SJSA1 (cell line): Measurements from ENCODE around the gene MOB3B. TPM values are rescaled to one million over a fixed set of nuclear protein-coding genes. Genes with fewer than 3 reads are reported as not detected.

Source experiments
- DNase-seq, 2 experiments: peaks; one replicate each; pipeline ENCODE4 v3.0.0-alpha.2; 2015 to 2020; ENCODE audit warnings: low spot score in 2 of 2, low read depth in 1 of 2
- H3K27ac ChIP-seq: fragments of 250-450 bp; sonication (Bioruptor Pico); 2 replicates; pipeline ENCODE4 v1.5.1; 2020; ENCODE audit warnings: mild to moderate bottlenecking, moderate library complexity
- H3K27me3 ChIP-seq: fragments of 250-450 bp; sonication (Bioruptor Pico); replicated peaks from 2 replicates; pipeline ENCODE4 v1.5.1; 2020; ENCODE audit warnings: mild to moderate bottlenecking, moderate library complexity
- H3K36me3 ChIP-seq: fragments of 250-450 bp; sonication (Bioruptor Pico); 2 replicates; pipeline ENCODE4 v1.5.1; 2020; ENCODE audit warnings: mild to moderate bottlenecking
- H3K4me1 ChIP-seq: fragments of 250-450 bp; sonication (Bioruptor Pico); replicated peaks from 2 replicates; pipeline ENCODE4 v1.6.1; 2021; ENCODE audit warnings: mild to moderate bottlenecking
- H3K4me3 ChIP-seq: fragments of 250-450 bp; sonication (Bioruptor Pico); 2 replicates; pipeline ENCODE4 v1.5.1; 2020; ENCODE audit warnings: mild to moderate bottlenecking
- H3K9me3 ChIP-seq: fragments of 250-450 bp; sonication (Bioruptor Pico); replicated peaks from 2 replicates; pipeline ENCODE4 v1.5.1; 2020; ENCODE audit warnings: mild to moderate bottlenecking
- total RNA-seq: library from RNA; depleted of rRNA; stranded (reverse); fragments of >200 nt; shearing (Covaris generic); gene quantifications from 2 replicates; pipeline ENCODE4 v1.2.3, GENCODE V29; 2014

MOB3B gene
- total RNA-seq, 1 experiment from 2014 or later: not detected

- H3K9me3 ChIP-seq: no peaks in the 10 kb centered on the region
- H3K36me3 ChIP-seq: no peaks in the 10 kb centered on the region
- DNase-seq: no peak
- H3K4me3 ChIP-seq: no peak overlapping the region
- no peaks in the 10 kb centered on the region for H3K27me3 ChIP-seq
- no peaks in the 10 kb centered on the region for H3K4me1 ChIP-seq
- H3K27ac ChIP-seq: no peak overlapping the region
These were observed 150.0 kb downstream of the MOB3B start for GRCh38 chr9:27379311-27380251.

DNA sequence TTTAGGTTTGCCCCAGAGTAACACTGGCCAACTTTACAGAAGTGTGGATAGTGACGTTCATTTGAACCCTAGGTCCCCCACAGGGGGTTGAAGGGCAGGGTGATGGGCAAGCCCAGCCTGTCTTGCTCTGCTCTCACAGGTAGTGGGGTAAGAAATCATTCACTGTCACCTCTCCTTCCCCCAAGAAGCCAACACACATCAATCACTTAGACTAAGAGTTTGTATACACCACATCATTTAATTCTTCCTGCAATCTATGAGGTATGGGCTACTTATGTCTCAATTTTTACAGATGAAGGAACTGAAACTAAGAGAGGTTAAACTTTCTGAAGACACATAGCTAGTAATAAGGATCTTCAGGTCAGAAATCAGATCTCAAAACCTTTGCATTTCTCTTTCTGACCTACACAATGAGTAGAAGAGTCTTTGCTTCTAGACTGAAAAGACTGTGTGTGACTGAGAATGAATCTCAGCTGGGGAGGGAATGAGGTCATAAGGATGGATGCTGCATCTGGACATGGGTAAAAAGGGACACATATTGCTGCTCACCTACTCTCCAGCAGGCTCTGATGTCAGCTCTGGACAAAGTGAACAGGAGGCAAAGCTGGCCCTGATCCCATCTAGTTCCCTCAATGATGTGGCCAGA lies 151.7 kb downstream of the MOB3B start:
- Histone ChIP-seq H3K9me3 (no peaks in the 10 kb centered on the region), H3K36me3 (no peaks in the 10 kb centered on the region), H3K4me1 (no peaks in the 10 kb centered on the region), H3K27ac (no peak overlapping the region), H3K4me3 (no peak overlapping the region), H3K27me3 (no peaks in the 10 kb centered on the region)
- no peak for DNase-seq

GRCh38 chr9:27377147-27377807 lies 152.3 kb downstream of the MOB3B start:
- Histone ChIP-seq H3K9me3 (no peaks in the 10 kb centered on the region), H3K27me3 (no peaks in the 10 kb centered on the region), H3K36me3 (no peaks in the 10 kb centered on the region), H3K27ac (no peak overlapping the region), H3K4me1 (no peaks in the 10 kb centered on the region), H3K4me3 (no peak overlapping the region)
- no peak for DNase-seq

GRCh38 chr9:27373851-27374250 lies 155.8 kb downstream of the MOB3B start:
- no peaks in the 10 kb centered on the region for H3K9me3 ChIP-seq
- no peak overlapping the region for H3K27ac ChIP-seq
- no peaks in the 10 kb centered on the region for H3K36me3 ChIP-seq
- H3K4me3 ChIP-seq: no peak overlapping the region
- no peaks in the 10 kb centered on the region for H3K4me1 ChIP-seq
- no peak for DNase-seq
- H3K27me3 ChIP-seq: no peaks in the 10 kb centered on the region

DNA sequence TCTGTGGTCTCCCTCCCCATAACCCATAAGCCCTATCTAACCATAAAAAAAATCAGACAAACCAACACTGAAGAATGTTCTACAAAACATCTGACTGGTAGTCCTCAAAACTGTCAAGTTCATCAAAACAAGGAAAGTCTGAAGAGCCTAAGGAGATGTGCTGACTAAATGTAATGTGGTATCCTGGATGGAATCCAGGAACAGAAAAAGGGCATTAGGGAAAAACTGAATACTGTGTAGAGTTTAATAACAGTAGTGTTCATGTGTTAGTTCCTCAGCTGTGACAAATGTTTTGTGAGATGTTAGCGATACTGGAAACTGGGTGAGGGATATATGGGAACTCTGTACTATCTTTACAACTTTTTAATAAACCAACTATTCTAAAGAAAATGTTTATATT lies 157.0 kb downstream of the MOB3B start:
- Histone ChIP-seq H3K4me1 (no peaks in the 10 kb centered on the region), H3K36me3 (no peaks in the 10 kb centered on the region), H3K4me3 (no peak overlapping the region), H3K27me3 (no peaks in the 10 kb centered on the region), H3K27ac (no peak overlapping the region), H3K9me3 (no peaks in the 10 kb centered on the region)
- no peak for DNase-seq

- no peaks in the 10 kb centered on the region for H3K36me3 ChIP-seq
- no peak overlapping the region for H3K4me3 ChIP-seq
- H3K27me3 ChIP-seq: no peaks in the 10 kb centered on the region
- H3K27ac ChIP-seq: no peak overlapping the region
- H3K4me1 ChIP-seq: no peaks in the 10 kb centered on the region
- DNase-seq: no peak
- H3K9me3 ChIP-seq: no peaks in the 10 kb centered on the region
These were observed 158.2 kb downstream of the MOB3B start for GRCh38 chr9:27371382-27371781.

- Histone ChIP-seq H3K36me3 (no peaks in the 10 kb centered on the region), H3K4me1 (no peaks in the 10 kb centered on the region), H3K27ac (no peak overlapping the region), H3K27me3 (no peaks in the 10 kb centered on the region), H3K4me3 (no peak overlapping the region), H3K9me3 (no peaks in the 10 kb centered on the region)
- no peak for DNase-seq
These were observed 160.0 kb downstream of the MOB3B start for GRCh38 chr9:27369591-27369990.

DNA sequence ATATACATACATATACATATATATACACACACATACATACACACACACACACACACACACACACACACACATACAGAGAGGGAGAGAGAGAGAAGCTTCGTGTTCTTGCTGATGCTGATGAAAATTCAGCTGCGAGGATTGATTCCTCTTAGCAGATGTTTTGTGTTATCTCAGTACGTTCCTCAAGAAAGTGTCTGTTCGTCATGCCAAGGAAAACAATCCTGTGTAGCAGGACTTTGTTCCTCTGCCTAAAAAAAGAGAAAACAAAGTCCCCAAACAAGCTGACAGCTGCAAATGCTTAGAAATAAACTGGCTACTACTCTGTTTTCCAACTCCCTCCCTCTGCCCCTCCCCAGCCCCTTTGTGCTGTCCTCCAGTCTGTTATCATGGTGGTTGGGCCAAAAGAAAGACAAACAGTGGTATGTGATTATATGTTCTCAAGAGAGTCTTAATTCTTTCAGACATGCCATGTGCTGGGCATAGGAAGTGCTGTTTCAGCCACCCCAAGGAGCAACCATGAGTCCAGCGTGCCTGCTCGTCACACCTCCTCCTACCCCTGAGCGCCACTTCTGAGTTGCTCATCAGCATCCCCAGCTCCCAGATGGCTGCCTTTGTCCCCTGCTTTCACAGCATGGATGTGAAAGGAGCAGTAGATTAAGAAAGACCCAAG lies 161.2 kb downstream of the MOB3B start:
- no peaks in the 10 kb centered on the region for H3K4me1 ChIP-seq
- no peaks in the 10 kb centered on the region for H3K36me3 ChIP-seq
- no peak overlapping the region for H3K27ac ChIP-seq
- H3K4me3 ChIP-seq: no peak overlapping the region
- DNase-seq: peak in 1 of 2 experiments; percentile 5
- no peaks in the 10 kb centered on the region for H3K27me3 ChIP-seq
- H3K9me3 ChIP-seq: no peaks in the 10 kb centered on the region

- H3K4me3 ChIP-seq: no peak overlapping the region
- no peaks in the 10 kb centered on the region for H3K27me3 ChIP-seq
- no peaks in the 10 kb centered on the region for H3K9me3 ChIP-seq
- no peaks in the 10 kb centered on the region for H3K4me1 ChIP-seq
- no peaks in the 10 kb centered on the region for H3K36me3 ChIP-seq
- no peak overlapping the region for H3K27ac ChIP-seq
- DNase-seq: peak in 1 of 2 experiments; percentile 2
These were observed 161.7 kb downstream of the MOB3B start for GRCh38 chr9:27367921-27368315.

DNA sequence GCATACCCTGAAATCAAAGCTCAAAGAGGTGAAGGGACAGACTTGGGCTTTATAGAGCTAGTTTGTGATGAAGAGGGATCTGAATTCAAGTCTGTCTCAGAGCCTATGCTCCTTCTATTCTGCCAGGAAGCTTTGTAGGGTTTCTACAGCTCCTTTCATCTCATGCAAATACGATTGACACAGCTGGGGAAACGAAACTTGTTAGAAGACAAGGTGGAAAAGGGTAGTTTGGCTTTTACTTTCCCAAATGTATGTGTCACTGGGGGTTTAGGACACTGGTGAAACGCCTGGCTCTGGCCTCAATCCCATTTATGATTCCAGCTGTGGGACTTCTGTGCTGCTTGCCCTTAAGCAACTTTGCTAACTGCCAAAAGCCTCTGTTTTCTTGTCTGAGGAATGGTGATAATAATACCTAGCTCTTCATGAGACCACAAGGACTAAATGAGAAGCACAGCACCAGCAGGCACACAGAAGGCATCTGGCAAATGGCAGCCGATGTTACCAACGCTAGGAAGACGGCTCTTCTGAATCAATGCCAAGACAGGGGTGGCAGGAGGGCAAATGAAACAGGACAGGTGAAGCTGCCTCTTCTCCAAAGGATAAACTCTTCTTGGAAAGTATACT lies 162.3 kb downstream of the MOB3B start:
- Histone ChIP-seq H3K4me1 (no peaks in the 10 kb centered on the region), H3K9me3 (no peaks in the 10 kb centered on the region), H3K27me3 (no peaks in the 10 kb centered on the region), H3K36me3 (no peaks in the 10 kb centered on the region), H3K4me3 (no peak overlapping the region), H3K27ac (no peak overlapping the region)
- DNase-seq: no peak

- Histone ChIP-seq H3K36me3 (no peaks in the 10 kb centered on the region), H3K27ac (no peak overlapping the region), H3K27me3 (no peaks in the 10 kb centered on the region), H3K4me1 (no peaks in the 10 kb centered on the region), H3K4me3 (no peak overlapping the region), H3K9me3 (no peaks in the 10 kb centered on the region)
- DNase-seq: no peak
These were observed 163.8 kb downstream of the MOB3B start for GRCh38 chr9:27365707-27366376.

DNA sequence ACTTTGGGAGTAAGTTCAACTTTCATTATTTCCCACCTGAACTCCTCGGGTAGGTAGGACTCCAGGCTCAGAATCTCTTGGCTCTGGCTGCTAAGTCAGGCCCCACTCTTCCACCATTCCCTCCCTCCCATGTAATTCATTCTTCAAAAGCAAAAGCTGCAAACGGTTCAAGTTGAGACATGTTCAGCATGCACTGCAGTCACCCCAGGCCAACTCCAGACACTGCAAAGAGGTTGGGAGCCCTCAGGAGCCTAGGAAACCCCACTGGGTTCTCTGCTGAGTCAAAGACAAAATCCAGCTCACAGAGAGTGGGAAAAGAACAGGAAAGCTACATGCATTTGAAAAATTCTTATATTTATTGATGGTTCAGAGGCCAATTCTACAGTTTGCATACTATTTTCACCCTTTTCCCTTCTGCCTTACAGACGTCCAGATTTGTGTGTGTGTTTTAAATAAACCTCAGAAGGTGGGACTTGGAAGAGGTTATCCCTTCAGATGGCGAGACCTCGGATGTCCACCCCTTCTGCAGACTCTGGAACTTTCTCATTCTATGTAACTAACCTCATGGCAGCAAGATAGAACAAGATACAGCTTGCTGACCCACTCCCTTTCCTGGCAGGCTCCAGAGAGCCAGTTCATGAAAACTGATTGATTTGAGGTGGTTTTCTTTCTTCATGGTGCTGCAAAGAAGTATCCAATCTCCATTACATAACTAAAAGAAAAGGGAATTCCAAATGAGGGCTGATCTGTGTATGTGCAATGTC lies 167.0 kb downstream of the MOB3B start:
- no peaks in the 10 kb centered on the region for H3K36me3 ChIP-seq
- no peaks in the 10 kb centered on the region for H3K27me3 ChIP-seq
- DNase-seq: no peak
- H3K27ac ChIP-seq: no peak overlapping the region
- no peak overlapping the region for H3K4me3 ChIP-seq
- no peaks in the 10 kb centered on the region for H3K9me3 ChIP-seq
- no peaks in the 10 kb centered on the region for H3K4me1 ChIP-seq
